NCI-H187 treated with DMSO at 0.1 percent for 48 hours (cell line): ENCODE data around the gene WBP1.
"Not testable (repeated sequence)": the region's sequence is repeated elsewhere in the genome, so short reads cannot be mapped to it uniquely, and the experiment has no call there.

Experiments
- DNase-seq: peaks from one replicate; lab custom pipeline; 2025; lab: John Stamatoyannopoulos, UW

The WBP1 gene

GRCh38 chr2:74427551-74427950 lies 30.7 kb upstream of the WBP1 start:
- DNase-seq = no peak

DNA sequence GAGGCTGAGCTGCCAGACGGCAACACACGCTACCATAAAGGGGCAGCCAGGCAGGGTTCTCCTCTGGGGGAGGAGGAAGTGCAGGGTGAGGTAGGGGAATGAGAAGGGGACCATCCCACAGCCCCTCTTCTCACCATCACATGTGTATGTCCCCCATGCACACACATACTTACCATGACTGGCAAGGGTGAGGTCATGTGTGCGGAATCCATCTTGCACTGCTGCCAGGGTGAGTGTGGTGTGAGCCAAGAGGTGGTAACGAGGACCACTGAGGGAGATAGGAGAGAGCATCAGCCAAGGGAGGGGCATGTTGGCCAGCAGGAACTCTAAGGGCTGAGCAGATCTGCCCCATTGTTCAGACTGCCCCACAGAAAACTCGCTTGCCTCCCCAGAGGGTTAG lies 29.6 kb upstream of the WBP1 start:
- DNase-seq = no peak

DNA sequence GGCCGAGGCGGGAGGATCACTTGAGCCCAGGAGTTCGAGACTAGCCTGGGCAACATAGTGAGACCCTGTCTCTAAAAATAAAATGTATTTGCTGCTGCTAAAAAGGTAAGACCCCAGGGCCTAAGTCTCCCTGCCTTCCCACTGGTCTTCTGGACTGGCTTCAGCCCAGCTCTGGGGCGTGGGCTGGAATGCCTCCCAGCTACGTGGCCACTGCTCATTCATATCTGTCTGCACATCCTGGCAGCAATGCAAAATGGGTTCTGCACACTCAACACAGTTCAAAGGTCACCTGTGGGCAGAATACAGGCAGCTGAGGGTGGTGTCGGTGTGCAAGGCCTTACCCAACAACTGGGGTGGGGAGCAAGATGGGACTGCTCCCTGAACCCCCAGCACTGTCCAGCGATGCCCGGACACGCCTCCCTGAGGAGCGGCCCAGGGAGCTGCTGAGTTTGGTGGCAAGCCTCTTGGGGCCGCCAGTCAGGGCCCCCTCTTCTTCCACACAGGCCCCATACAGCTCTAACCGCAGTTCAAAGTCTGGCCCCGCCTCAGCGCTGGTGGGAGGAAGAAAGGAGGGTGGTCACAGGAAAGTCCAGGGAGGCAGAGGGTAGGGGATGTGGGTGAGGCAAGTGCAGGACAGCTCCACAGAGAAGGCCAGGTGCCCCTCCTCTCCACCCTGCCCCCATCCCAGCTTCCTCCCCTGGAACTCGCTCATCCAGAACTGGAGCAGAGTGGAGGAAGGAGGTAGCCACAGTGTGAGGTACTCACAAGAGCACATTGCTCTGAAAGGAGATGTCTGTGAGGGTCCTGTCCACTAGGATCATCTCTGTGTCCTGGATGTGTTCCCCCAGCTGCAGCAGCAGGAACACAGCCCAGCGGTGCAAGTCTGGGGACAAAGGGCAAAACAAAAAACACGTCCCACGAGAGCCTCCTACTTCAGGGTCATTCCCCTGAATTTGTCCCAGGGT lies 28.5 kb upstream of the WBP1 start:
- no peak for DNase-seq

DNA sequence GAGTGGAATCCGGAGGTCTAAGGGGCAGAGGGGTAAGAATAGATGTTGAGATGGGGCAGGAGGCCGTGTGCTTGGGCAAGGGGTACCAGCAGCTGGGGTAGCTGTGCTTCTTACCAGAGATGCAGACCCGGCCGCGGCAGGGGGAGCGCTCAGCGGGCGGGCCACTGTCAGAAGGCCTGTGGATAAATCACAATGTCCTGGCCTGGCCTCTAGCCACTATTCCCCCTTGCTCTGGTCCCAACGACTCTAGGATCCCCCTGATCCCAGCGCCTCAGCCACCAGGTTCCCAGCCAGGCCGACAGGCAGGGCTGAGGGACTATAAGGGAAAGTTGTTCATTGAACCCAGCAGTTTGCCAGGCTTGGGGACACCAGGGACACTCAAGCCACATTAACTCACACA lies 27.7 kb upstream of the WBP1 start:
- DNase-seq = no peak

DNA sequence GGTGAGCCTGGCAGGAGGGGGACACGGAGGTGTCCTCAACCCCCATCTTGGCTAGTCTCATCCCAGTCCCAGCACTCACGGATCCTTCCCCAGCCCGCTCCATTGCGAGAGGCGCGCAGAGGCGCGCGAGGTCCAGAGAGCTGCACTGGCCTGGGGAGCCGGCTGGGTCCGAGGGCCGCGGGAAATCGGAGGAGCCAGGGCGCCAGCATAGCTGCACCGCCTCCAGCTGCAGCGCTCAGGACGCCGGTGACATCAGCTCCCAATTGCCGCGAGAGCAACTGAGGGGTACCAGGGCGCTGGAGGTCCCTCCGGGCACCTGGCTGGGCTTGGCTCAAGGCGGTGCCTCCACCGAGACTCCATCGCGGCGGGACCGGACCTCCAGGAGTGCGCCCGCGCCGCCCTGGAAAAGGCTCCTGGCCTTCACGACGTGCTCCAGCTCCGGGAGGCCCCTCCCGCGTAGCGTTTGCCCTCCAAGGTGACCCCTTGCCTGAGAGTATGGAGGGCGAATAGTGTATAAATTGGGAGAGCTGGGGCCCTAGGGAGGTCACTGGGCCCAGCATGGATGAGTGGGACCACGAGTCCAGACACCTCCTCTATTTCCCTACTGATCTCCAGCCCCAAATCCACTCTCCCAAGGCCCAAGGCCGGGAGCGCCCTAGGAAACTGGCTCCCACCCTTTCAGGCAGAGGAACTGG lies 22.0 kb upstream of the WBP1 start:
- DNase-seq = no peak

DNA sequence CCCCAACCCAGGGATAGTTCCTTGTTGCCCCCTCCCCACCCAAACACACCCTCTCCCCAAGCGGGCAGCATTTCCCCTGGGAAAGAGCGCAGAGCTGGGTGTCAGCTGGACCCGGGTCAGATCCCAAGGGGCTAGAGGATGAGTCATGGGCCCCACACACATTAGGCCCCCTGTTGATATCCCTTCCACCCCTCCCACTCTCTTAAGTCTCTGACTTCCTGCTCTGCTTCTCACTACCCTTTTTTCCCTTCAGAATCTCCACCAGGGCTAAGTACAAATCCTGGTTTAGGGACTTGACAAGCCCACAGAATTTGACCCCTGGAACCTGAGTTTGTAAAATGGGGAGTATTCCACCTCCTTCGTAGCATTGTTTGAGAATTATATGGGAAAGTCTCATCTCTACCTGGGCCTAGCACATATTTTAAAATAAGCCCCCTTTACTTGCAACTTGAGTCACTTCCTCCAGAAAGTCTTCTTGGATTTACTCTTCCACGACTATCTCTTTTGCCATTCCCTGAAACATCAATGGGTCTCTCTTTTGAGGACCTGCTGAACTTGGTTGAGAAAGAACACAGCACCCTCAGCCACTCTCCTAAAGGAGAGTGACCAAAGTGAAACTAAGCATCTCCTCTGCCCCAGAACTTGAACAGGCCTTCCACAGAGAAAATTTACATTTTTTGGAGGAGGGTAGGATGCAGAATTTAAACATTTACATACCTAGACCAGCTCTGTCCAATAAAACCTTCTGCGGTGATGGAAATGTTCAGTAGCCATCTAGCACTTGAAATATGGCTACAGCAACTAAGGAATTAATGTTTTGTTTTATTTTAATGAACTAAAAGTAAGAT lies 21.2 kb upstream of the WBP1 start:
- DNase-seq = no peak

GRCh38 chr2:74438248-74438647 lies 20.0 kb upstream of the WBP1 start:
- DNase-seq = no peak

DNA sequence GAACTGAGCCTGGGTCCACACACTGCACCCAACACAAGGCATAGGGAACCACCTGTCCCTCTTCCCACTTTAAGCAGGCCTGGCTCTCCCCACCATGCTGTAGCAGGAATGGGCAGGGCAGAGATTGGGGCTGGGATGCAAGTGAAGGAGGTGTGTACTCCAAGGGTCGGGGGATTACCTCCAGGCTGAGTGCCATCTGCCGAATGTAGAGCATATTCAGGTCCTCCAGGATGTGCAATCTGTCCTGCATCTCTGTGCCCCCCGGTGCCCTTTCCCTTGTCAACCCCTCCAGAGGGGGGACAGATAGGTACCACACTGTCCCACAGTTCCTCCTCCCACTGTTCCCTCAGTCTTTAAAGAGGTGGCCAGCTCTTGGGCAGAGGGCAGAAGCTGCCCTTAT lies 18.9 kb upstream of the WBP1 start:
- no peak for DNase-seq

DNA sequence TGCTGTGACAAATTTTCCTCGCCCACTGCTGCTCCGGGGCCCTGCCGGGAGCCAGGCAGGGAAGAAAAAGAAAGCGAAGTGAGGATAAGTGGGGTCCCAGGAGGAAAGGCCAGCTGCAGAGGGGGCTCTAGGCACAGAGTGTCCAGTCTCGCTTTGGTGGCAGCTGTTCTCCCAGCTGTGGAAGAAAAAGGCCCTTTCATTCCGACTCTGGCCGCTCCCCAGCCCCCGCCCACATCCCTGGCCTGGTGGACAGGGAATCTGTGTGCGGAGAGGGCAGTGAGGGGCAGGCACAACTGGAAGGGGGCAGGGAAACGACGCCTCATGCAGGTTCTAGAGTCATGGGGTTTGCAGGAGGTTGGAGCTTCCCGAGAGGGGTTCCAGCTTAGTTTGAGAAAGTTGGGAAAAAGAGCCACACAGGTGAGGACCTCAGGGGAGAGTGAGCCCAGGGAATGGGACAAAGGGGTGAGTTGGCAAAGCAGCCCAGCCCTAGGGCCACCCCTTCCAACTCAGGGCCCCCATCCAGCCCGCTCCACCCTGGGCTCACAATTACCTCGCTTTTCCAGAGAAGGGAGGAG lies 18.3 kb upstream of the WBP1 start:
- no peak for DNase-seq

- DNase-seq = no peak
Observed at GRCh38 chr2:74440378-74441169, 17.7 kb upstream of the WBP1 start.

GRCh38 chr2:74441170-74441689 lies 17.0 kb upstream of the WBP1 start:
- no peak for DNase-seq

DNA sequence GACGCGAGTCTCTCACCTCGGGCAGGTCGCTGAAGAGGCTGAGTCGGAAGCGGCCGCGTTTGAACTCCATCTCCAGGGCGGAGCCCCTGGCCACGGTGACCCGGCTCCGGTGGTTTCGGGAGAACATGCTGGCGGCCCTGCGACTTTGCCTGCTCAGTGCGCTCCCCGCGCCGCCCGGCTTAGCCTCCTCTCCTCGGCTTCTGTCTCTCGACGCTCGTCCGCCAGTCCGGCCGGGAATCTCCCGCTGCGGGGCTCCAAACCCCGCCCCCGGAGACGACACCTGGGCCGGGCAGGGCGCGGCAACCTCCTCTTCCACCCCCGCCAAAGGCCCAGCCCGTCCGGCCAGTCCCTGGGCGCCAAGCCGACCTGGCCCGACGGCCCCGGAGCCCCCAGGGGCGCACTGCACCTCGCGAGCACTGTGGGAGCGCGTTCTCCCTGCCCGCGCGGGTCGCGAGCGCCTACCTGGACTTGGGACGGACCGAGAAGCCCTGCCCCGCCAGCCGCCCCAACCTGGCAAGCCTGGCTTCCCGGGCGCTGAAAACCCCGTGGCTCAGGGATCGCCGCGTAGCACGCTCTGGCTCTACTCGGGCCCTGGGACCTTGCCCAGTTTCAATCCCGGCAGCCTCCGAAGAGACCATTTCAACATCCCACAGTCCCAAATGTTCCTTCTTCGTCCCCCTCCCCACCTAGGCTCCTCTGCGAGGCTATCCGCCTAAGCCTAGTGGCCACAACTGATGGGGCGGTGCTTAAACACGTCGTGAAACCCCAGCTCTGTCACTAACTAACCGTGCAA lies 16.4 kb upstream of the WBP1 start, which contains the start of gene RTKN:
Gene RTKN, minus strand, starts transcription at position 248 of the 793 bp plus-strand sequence. Its CDS starts 121 bp downstream, at position 127.
- no peak for DNase-seq

- DNase-seq = not testable (repeated sequence)
Observed at GRCh38 chr2:74442483-74443297, 15.5 kb upstream of the WBP1 start.

- DNase-seq = no peak
Observed at GRCh38 chr2:74444498-74445318, 13.5 kb upstream of the WBP1 start.

GRCh38 chr2:74447230-74447999 lies 10.8 kb upstream of the WBP1 start:
- no peak for DNase-seq

GRCh38 chr2:74448771-74449170 lies 9.5 kb upstream of the WBP1 start:
- DNase-seq = no peak

- DNase-seq = no peak
Observed at GRCh38 chr2:74450570-74451190, 7.6 kb upstream of the WBP1 start.
